K562 (cell line): ENCODE data around the gene CCT8L2. TPM values are rescaled to one million over a fixed set of nuclear protein-coding genes. Genes with fewer than 3 reads are reported as not detected.
"Not testable (repeated sequence)": the region's sequence is repeated elsewhere in the genome, so short reads cannot be mapped to it uniquely, and the experiment has no call there.

Source experiments
- ARID1B ChIP-seq: fragments of 450-650 bp; IDR thresholded peaks from 2 replicates; pipeline ENCODE4 v1.6.1; 2016; ENCODE audit warnings: antibody characterized with exemption, mild to moderate bottlenecking, inconsistent platforms
- SMARCE1 ChIP-seq: fragments of 450-650 bp; IDR thresholded peaks from 2 replicates; pipeline ENCODE4 v1.7.1; 2016; ENCODE audit warnings: mild to moderate bottlenecking
- polyA plus RNA-seq, 8 experiments: library from polyadenylated mRNA; depleted of rRNA in 4 of 8; stranded (reverse) in 5 of 8; unstranded in 3 of 8; fragments of >200 nt; fragmentation: Nextera tagmentation in 2 of 8; fragmentation: Illumina TruSeq in 1 of 8; extraction: Ambion mirVana in 2 of 8; extraction: Trizol in 1 of 8; gene quantifications; 2 replicates each; pipeline versions ENCODE4 v1.2.1 to v1.2.3, GENCODE V29; 2011 to 2014; ENCODE audit warnings: inconsistent platforms in 1 of 8, missing spikeins in 1 of 8
- total RNA-seq, 7 experiments: library from RNA; depleted of rRNA in 6 of 7; stranded (reverse); fragments of >200 nt in 6 of 7; fragmentation: Illumina TruSeq in 2 of 7; extraction: Trizol in 2 of 7; gene quantifications; 2 replicates each; pipeline versions ENCODE4 v1.2.1 to v1.2.3, GENCODE V29; 2011 to 2021; ENCODE audit warnings: low replicate concordance in 1 of 7
- TF ChIP-seq, protein P1 (sequence below), 2 experiments: fragments of 450-650 bp; formaldehyde crosslinking in 1 of 2; IDR thresholded peaks; 2 replicates each; pipeline versions ENCODE4 v1.4.0 to v1.6.1; 2014 to 2020; ENCODE audit warnings: mild to moderate bottlenecking in 2 of 2, borderline replicate concordance in 1 of 2, low read depth in 1 of 2

Gene CCT8L2
- total and polyA plus RNA-seq, 9 of the 15 experiments (the other 6 are each of a cell fraction or from before 2014, with no cell fraction given) = 0.13 TPM; not detected in 8

DNA sequence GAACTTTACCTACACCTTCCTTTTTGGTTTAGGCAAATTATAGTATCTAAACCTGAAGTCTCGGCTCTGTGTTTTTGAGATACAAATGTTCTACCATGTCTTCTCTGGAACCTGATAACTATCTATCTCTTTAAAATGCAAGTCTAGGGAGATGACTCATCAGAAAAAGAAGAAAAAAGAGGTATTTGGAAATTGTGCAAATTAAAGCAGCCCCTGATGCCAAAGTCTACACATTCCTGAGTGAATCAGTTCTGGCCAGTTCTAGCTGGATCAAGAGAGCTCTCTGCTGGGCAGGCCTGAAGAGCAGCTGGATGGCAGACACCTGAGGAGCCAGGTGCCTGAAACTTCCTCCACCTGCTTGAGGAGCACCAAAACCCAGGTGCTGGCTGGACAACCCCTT lies 49.3 kb downstream of the CCT8L2 start (continued):
- TF ChIP-seq, protein P1, sequence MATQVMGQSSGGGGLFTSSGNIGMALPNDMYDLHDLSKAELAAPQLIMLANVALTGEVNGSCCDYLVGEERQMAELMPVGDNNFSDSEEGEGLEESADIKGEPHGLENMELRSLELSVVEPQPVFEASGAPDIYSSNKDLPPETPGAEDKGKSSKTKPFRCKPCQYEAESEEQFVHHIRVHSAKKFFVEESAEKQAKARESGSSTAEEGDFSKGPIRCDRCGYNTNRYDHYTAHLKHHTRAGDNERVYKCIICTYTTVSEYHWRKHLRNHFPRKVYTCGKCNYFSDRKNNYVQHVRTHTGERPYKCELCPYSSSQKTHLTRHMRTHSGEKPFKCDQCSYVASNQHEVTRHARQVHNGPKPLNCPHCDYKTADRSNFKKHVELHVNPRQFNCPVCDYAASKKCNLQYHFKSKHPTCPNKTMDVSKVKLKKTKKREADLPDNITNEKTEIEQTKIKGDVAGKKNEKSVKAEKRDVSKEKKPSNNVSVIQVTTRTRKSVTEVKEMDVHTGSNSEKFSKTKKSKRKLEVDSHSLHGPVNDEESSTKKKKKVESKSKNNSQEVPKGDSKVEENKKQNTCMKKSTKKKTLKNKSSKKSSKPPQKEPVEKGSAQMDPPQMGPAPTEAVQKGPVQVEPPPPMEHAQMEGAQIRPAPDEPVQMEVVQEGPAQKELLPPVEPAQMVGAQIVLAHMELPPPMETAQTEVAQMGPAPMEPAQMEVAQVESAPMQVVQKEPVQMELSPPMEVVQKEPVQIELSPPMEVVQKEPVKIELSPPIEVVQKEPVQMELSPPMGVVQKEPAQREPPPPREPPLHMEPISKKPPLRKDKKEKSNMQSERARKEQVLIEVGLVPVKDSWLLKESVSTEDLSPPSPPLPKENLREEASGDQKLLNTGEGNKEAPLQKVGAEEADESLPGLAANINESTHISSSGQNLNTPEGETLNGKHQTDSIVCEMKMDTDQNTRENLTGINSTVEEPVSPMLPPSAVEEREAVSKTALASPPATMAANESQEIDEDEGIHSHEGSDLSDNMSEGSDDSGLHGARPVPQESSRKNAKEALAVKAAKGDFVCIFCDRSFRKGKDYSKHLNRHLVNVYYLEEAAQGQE (IDR thresholded peaks at IDR 0.05; ENCODE audit: borderline replicate concordance) = peak; percentile 90
- TF ChIP-seq, protein P1 (CRISPR knock-in tag; IDR thresholded peaks at IDR 0.05; ENCODE audit: low read depth) = not testable (repeated sequence)
- peak; percentile 49; the same call in 1 of the 2 replicates for TF ChIP-seq SMARCE1
- peak; percentile 49 for TF ChIP-seq ARID1B

Other genes with a start within 250 kb of the CCT8L2 start
- gene XKR3, start 232.6 kb upstream of the CCT8L2 start, total RNA-seq (2014; rRNA removed) = 3.5 and 3.6 TPM in 2 replicates
- gene XKR3, start 232.6 kb upstream of the CCT8L2 start, total RNA-seq (2014; rRNA removed; fragmentation: Illumina TruSeq; extraction: Trizol) = 10.0 and 10.5 TPM in 2 replicates
- gene XKR3, start 232.6 kb upstream of the CCT8L2 start, total RNA-seq (2015; rRNA removed; fragmentation: Illumina TruSeq; extraction: Trizol) = 8.8 and 9.2 TPM in 2 replicates
- gene XKR3, start 232.6 kb upstream of the CCT8L2 start, total RNA-seq (2021) = 11.3 and 11.5 TPM in 2 replicates
- gene XKR3, start 232.6 kb upstream of the CCT8L2 start, polyA plus RNA-seq (2011; rRNA removed) = 6.1 and 6.8 TPM in 2 replicates
- gene XKR3, start 232.6 kb upstream of the CCT8L2 start, polyA plus RNA-seq (2014; fragmentation: Illumina TruSeq; extraction: Trizol) = 6.9 and 7.1 TPM in 2 replicates
- 1 to 10 TPM; 3.7 to 5.1 TPM for gene XKR3, start 232.6 kb upstream of the CCT8L2 start, polyA plus RNA-seq (2014; fragmentation: Nextera tagmentation; extraction: Ambion mirVana)
- 11.1 and 11.2 TPM in 2 replicates for gene XKR3, start 232.6 kb upstream of the CCT8L2 start, polyA plus RNA-seq (2014; rRNA removed)